Fibroblast of the aortic adventitia (primary cell): Measurements from ENCODE around the gene GPN2. TPM values are rescaled to one million over a fixed set of nuclear protein-coding genes. Genes with fewer than 3 reads are reported as not detected.
"Not testable (repeated sequence)": the region's sequence is repeated elsewhere in the genome, so short reads cannot be mapped to it uniquely, and the experiment has no call there.

Experiments used
- DNase-seq: peaks from one replicate; pipeline ENCODE4 v3.0.0-alpha.2; 2010; ENCODE audit warnings: low read depth
- H3K4me3 ChIP-seq: 2 replicates; pipeline ENCODE4 v1.5.1; 2011; ENCODE audit warnings: low read depth, mild to moderate bottlenecking, control low read depth, low read length, moderate library complexity
- CTCF ChIP-seq: IDR thresholded peaks from 2 replicates; pipeline ENCODE4 v1.5.1; 2011; ENCODE audit warnings: mild to moderate bottlenecking, low read length, control low read depth, inconsistent platforms; ENCODE audit not compliant: insufficient read depth
- total RNA-seq: library from RNA; depleted of rRNA; stranded (reverse); fragments of >200 nt; gene quantifications from 2 replicates; pipeline ENCODE4 v1.2.3, GENCODE V29; 2012; ENCODE audit warnings: low replicate concordance

The GPN2 gene
- total RNA-seq, 1 donor, result 7.0 TPM

GRCh38 chr1:26844424-26845196 is 45.5 kb downstream of the GPN2 start:
- H3K4me3 ChIP-seq, result no peak overlapping the region
- DNase-seq, result no peak
- no peak for TF ChIP-seq CTCF

DNA sequence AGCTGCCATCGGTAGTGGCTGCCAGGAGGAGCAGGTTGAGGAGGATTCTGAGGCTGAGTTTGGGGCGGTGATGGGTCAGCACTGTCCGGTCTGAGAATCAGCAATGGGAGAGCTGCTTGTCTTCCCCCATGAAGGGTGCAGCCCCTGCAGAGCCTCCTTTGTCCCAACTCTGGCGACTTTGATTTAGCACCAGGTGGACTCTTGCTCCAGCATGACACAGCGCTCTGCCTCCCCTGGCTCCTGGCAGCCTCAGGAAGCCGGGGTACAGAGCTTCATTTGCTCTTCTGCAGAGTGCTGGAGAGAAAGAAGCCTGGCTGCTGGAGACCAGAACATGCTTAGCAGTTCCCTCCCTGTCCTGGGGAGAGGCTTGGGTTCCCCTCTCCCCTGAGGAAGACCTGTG is 50.3 kb downstream of the GPN2 start:
- DNase-seq, result no peak
- no peak overlapping the region for H3K4me3 ChIP-seq
- TF ChIP-seq CTCF, result no peak

- no peak for DNase-seq
- H3K4me3 ChIP-seq, result no peak overlapping the region
- no peak for TF ChIP-seq CTCF
Observed at GRCh38 chr1:26839339-26839722, 50.8 kb downstream of the GPN2 start.

- no peak for TF ChIP-seq CTCF
- no peak for DNase-seq
Observed at GRCh38 chr1:26838474-26839338, 51.4 kb downstream of the GPN2 start.

GRCh38 chr1:26837665-26838064 is 52.4 kb downstream of the GPN2 start:
- H3K4me3 ChIP-seq, result not testable (repeated sequence)

More at GRCh38 chr1:26838474-26839338, 51.4 kb downstream of the GPN2 start:
- H3K4me3 ChIP-seq, result no peak overlapping the region

DNA sequence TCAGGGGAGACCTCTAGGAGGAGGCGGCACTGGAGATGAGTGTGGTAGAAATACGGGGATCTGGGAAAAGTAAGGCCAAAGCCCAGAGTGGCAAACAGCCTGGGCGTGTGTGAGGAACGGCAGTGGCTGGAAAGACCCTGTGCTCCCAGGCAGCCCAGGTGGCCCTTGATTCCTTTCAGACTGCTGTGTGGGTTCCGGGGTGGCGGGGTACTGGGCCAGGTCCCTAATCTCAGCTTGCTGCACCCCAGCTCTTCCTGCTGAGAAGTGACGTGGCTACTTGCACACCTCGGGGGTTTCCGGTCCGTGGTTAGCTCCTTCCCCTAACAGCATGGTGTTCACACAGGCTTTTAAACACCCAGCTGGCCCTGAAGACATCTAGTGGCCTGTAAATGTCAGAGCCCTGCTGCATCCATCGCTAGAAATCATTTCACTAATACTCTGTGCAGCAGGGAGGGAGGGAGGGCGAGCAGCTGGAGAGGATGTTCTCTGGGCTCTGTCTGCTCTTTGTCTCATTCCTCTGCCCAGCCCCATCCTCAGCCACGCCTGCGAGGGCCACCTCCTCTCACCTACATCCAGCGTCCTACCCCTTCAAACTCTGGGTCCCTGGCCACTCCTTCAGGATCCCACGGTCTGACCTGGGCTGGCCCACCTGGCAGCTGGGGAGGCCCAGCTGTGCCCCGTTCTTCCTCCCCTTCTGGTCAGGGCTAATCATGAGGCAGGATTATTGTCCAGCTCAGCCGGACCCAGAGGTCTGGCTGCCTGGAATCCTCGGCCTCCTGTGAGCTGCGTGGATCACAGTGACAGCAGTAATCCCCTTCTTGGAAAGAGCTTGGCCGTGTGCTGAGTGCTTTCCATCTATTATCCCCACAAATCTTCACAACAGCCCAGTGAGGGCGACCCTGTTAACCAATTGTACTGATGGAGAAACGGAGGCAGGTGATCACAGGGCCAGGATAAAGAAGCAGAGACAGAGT is 56.4 kb downstream of the GPN2 start:
- no peak overlapping the region for H3K4me3 ChIP-seq
- no peak for DNase-seq

More at GRCh38 chr1:26837665-26838064, 52.4 kb downstream of the GPN2 start:
- DNase-seq, result not testable (repeated sequence)

More for the DNA sequence above, 56.4 kb downstream of the GPN2 start:
- no peak for TF ChIP-seq CTCF
